GM19023 (cell line): ENCODE measurements around the gene DPP6.

Source experiments
- ATAC-seq: cut with Tn5 transposase; IDR thresholded peaks from one replicate; pipeline ENCODE4 v1.9.1; 2021; ENCODE audit warnings: mild to moderate bottlenecking, moderate library complexity; ENCODE audit not compliant: unreplicated experiment

The DPP6 gene

DNA sequence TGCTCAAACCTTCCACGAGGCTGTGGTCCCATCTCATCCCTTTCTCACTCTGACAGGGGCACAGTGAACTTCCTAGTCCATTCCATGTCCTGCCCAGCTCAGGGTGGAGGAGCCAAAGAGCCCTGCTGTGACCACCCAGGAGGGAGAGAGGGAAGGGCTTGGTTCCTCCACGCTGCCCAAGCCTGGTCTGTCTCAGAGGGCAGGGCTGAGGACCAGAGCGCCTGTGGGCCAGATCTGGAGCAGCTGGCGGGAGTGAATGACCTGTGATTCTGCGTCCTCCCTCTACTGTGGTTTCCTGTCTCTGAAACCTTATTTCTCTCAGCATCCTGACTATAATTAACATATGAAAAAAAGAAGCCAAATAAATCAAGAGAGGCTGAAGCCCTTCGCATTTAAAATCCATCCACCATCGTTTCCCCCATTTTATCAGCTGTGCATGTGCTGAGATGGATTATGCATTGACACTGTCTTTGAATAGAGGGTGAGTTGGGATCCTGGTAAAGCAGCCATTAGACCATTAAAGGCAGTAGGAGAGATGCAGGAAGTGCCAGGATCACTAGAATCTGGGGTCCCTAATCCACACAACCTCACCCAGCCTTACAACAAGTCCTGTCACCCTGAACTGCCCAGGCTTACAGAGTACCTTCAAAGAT is 165.6 kb downstream of the DPP6 start:
- ATAC-seq = no peak

DNA sequence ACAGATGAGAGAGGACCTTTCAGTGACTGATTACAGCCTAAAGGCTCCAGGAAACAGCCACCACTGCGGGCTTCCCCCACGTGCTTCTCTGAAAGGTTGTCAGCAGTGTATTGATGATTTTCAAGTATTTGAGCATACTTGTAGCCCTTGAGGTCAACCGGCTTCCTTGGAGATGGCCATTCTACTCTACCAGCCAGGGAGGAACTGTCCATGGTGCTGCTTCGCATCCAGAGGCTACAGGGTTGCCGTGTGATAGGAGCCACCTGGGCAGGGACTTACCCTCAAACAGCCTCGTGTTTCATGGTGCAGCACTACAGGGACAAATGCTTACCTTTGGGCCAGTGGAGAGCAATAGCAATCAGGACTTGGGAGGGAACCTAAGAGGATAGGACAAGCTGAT is 179.5 kb downstream of the DPP6 start:
- ATAC-seq = no peak

- ATAC-seq = no peak
These were observed 180.5 kb downstream of the DPP6 start for GRCh38 chr7:154232700-154233099.

DNA sequence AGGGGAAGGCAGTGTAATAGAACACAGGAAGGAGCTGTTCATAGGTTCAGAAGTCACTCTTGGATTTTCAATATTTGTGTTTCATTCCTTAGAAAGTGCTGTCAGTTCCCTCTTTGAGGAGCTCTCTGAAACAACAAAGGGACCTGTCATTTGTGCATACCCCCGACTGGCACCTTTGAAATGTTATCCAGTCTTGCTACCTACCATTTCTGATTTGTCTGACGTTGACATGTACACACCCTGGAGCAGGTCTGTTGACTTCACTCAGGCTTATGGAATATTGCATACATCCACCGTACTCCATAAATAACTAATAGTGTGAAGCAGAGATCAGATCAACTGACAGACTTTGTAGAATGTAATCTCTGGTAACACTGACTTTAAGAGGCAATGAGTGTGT is 189.8 kb downstream of the DPP6 start:
- no peak for ATAC-seq

- ATAC-seq = no peak
These were observed 190.5 kb downstream of the DPP6 start for GRCh38 chr7:154242709-154243108.

GRCh38 chr7:154252046-154252445 is 199.8 kb downstream of the DPP6 start:
- ATAC-seq = no peak

- ATAC-seq = no peak
These were observed 201.6 kb downstream of the DPP6 start for GRCh38 chr7:154253810-154254209.

GRCh38 chr7:154255324-154255723 is 203.1 kb downstream of the DPP6 start:
- ATAC-seq = no peak

- ATAC-seq = no peak
These were observed 204.0 kb downstream of the DPP6 start for GRCh38 chr7:154256150-154256549.

DNA sequence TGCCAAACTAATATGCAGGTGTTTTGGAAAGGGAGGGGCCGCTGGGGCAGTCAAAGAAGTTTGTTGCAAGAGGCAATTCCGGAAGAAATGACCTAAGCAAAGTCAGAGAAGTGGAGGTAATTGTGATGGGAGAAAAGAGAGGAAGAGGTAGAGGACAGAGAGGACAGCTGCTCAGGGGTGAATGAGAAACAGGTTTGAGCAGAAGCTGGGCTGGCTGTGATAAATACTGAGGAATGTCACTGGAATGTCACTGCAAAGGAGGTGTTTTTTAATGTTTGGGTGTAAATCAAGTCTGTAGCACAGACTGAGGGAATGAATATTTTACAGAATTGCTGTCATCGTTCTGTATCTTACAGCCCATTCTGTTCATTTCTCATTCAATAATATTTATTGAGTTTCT is 207.2 kb downstream of the DPP6 start:
- no peak for ATAC-seq

- ATAC-seq = no peak
These were observed 235.2 kb downstream of the DPP6 start for GRCh38 chr7:154287356-154287755.

DNA sequence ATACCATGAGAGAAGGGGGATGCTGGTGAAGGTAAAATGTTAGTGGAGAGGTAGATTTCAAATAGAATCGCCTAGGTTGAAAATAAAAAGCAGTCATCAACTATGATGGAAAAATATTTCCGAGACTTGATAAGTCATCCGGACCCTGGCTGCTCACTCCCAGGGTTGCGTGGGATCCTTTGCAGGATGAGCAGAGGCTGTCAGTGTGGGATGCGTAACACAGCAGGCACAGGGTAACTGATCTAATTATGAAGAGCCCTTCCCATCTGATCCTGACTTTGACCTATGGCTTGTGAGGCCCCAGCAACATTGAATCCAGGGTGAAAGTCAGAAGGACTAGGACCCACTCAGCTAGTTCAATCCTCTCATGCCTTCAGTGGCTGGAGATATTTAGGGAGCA is 236.9 kb downstream of the DPP6 start:
- ATAC-seq = no peak

DNA sequence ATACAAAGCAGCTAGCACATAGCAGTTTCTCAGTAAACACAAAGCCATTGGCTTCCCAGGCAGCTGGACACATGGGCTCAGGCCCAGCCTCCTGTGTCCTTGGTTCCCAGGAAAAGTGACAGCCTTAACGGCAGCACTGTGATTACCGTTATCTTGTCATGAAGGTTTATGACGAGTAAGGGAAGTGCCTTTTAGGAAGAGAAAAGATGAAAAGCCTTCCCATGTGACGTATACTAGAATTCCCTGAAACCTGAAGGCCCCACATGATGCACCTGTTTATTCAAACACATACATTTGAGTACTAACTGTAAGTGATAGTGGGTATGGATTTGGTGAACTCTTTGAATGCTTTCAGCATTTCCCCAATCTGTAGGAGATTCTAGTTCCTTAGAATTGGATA is 244.2 kb downstream of the DPP6 start:
- ATAC-seq = no peak

DNA sequence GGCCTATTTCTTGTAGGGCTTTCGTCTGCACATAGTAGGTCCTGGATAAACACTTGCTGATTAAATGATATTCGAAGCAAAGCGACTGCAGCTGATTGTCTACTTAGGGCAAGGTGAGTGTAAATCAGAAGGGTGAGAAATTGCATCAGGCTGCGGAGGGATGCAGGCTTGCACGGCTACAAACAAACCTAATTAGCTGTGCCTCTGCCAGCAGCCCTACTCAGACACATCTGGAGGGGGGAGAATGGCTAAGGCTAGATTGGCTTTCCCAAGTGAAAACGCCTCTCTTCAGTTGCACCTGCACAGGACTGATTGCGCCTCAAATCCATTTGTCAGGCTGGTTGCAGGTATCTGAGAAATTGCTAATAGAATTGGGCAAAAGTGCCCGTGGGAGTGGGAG is 247.5 kb downstream of the DPP6 start:
- no peak for ATAC-seq

DNA sequence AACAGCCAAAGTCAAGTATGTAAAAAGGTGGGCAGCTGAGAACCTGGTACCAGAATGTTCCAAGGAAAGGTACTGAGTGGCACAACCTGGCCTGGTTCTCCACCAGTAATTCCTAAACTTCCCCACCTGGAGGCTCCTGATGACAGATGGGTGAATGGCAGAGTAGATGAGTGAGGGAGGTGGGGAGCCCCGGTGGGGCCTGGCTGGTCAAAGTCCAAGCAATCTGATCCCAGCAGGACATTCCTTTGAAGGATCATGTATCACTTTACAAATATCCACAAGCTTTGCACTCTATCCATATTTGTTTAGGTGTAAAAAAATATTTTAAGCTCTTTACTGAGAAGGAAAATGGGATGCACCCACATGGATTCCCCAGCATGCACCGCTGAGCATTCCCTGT is 250.2 kb downstream of the DPP6 start:
- no peak for ATAC-seq

DNA sequence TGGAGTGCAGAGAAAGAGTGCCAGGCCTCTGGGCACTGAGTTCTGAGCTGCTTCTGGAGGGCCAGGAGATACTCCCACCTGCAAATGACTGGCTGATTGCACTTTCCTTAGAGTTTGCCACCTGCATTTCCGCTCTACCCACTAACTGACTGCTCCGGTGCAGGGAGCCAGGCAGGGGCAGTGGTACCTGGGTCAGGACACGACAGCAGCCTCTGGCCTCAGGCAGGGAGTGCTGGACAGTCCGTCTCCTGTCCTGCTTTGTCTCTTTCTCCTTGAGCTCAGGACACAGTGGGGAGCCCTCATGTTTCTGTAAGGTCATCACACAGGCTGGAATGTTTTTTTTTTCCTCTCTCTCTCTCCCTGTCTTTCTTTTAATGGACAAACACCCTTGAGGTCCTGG is 252.0 kb downstream of the DPP6 start:
- no peak for ATAC-seq

DNA sequence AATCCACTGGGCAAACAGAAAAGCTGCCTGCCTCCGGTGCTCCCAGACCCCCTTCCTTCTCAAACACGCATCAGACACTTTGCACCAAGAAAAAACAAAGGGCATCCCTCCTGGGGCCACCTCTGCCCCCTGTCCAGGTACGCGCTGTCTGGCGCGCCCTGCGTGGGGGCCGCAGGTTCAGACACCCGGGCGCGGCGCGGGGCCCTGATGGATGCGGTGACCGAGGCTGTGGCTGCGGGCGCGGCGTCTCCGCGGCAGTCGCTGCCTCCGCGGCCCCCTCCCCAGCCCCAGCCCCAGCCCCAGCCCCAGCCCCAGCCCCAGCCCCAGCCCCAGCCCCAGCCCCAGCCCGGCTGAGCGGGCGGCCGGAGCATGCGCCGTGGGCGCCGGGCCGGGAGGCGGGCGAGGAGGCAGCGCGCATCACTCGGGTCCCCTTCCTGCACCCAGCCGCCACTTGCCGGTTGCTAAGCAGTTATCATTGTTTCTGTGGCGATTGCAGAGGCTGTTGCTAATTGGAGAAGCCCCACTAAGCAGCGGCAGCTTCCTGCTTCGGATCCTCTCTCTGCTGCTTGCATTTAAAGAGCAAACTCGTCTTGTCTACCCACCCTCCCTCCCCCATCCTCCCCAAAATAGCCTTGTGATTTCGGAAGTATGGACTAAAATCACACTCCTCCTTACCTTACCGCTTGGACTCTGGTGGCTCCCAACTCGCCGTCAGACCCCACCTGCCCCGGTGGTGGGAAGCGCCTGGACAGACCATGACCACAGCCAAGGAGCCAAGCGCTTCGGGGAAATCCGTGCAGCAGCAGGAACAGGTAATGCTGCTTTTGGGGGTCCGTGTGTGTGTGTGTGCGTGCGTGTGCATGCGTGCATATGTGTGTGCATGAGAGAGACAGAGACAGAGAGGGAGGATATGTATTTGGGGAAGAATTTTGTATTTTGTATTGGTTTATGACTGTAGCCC is 252.8 kb downstream of the DPP6 start:
- no peak for ATAC-seq

- ATAC-seq = no peak
These were observed 253.8 kb downstream of the DPP6 start for GRCh38 chr7:154306036-154306435.

DNA sequence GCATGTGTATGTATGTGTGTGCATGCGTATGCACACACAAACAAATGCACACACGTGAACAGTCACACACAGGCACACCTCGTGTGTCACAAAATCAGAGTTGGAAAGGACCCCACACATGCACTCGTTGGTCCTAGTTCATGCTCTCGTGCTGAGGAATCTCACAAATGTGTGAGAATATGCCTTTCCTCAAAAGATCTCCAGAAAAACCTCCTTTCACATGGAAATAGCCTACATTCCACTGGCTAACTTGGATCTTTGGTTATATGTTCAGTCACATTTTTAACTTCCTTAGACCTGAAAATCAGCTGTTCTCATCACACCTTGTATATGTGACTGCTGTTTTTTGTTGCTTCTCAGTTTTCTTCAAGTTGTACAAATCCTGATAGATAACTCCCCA is 256.7 kb downstream of the DPP6 start:
- ATAC-seq = no peak

DNA sequence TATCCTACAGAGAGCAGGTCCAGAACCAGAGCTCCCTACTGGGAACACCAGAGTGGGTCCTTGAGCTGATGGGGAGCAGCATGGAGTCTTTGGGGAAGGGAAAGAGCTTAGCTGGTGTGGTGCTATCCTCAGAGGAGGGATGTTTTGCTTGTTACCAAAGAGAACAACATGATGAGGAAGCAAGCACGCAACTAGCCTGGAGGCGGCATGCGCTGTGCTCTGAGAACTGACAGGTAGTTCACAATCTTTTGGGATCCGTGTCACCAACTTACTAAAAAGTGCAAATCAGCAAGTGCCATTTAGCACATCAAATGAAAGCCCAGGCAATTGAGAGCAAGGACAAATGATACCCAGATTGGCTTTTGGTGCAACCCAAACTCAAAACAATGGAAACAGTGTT is 257.9 kb downstream of the DPP6 start:
- no peak for ATAC-seq

GRCh38 chr7:154324196-154324595 is 272.0 kb downstream of the DPP6 start:
- ATAC-seq = no peak

GRCh38 chr7:154326421-154326820 is 274.2 kb downstream of the DPP6 start:
- ATAC-seq = no peak
